ENCODE results near the gene CAPN2.

Gene CAPN2

GRCh38 chr1:223702735-223703667 lies 9.3 kb upstream of the CAPN2 start:
- DNase-seq: no peak

DNA sequence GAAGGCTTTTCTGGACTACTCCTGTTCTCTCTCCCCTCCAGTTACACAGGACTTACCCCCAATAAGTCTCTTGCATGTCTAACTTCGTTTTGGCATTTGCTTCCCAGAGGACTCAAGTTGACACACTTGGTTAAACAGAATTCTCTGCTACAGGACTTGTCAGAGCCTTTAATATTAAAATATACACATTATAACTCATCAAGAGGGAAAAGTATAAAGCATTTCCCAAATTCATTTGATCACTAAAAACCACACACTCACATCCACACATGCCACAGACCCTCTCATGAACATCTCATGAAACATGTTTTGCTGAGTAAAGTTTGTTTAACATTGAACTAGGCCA lies 8.7 kb upstream of the CAPN2 start:
- DNase-seq: no peak

- no peak for DNase-seq
These were observed 7.1 kb upstream of the CAPN2 start for GRCh38 chr1:223704921-223705878.

DNA sequence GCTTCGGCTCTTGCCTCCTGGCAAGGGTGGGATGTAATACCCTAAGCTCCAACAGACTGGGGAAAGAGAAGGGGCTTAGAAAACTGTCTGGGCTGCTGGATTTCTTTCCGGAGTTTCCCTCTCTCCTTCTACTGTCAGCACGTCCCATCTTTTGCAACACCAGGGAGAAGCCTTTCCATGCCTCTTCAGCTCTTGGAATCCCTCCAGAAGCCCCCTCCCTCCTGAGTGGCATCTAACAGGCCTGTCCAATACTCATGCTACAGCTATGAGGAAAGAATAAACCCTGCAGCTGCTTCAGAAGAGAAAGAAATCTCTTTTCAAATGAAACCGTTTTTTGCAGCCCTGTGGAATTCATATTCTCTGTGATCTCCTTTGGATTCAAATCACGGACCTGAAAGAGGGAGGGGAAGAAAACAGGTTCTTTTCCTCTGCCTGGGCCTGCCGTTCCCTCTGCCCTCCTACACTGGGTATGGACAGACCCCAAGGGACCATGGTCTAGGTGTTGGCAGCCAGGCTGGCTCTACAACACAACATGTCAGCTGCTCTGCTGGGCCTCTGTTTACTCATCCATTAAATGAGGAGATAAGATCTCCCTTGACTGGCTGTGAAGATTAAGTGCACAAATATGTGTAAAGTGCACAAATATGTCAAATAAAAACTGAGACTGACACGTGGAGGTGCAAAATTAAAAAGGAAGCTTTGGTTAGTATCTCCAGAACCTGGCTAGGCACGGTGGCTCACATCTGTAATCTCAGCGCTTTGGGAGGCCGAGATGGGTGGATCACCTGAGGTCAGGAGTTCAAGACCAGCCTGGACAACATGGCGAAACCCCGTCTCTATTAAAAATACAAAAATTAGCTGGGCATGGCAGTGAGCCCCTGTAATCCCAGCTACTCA lies 6.0 kb upstream of the CAPN2 start:
- no peak for DNase-seq

- DNase-seq: no peak
These were observed 4.9 kb upstream of the CAPN2 start for GRCh38 chr1:223707256-223708000.

DNA sequence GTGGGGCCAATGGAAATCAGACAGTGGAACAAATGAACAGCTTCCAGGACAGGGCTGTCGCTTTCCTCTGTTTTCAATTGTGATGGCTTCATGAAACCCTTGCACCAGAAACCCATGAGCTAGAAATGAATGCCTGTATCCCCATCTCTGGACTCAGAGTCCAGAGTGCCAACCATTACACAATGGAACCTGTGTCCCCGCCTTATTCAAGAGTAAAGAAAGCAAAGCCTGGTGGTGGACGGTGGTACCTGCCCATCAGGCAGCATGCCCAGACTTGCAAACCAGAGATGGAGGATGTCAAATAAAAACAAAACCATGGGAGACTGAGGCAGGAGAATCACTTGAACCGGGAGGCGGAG lies 4.4 kb upstream of the CAPN2 start:
- DNase-seq: no peak

- no peak for DNase-seq
These were observed 3.6 kb upstream of the CAPN2 start for GRCh38 chr1:223708651-223709268.

DNA sequence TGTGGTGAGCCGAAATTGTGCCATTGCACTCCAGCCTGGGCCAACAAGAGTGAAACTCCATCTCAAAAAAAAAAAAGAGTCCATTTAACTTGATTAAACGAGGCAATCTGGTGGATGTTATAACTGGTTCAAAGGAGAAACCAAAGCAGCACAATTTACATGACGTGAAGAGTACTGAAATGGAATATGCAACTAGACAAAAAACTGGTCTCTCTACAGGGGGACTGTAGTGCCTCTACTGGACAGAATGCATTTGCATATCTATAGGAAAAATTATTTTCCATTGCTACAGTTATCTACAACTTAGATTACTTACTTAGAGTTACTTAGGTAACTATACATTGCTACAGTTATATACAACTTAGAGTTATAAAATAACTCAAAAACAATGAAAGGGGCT lies 2.7 kb upstream of the CAPN2 start:
- no peak for DNase-seq

DNA sequence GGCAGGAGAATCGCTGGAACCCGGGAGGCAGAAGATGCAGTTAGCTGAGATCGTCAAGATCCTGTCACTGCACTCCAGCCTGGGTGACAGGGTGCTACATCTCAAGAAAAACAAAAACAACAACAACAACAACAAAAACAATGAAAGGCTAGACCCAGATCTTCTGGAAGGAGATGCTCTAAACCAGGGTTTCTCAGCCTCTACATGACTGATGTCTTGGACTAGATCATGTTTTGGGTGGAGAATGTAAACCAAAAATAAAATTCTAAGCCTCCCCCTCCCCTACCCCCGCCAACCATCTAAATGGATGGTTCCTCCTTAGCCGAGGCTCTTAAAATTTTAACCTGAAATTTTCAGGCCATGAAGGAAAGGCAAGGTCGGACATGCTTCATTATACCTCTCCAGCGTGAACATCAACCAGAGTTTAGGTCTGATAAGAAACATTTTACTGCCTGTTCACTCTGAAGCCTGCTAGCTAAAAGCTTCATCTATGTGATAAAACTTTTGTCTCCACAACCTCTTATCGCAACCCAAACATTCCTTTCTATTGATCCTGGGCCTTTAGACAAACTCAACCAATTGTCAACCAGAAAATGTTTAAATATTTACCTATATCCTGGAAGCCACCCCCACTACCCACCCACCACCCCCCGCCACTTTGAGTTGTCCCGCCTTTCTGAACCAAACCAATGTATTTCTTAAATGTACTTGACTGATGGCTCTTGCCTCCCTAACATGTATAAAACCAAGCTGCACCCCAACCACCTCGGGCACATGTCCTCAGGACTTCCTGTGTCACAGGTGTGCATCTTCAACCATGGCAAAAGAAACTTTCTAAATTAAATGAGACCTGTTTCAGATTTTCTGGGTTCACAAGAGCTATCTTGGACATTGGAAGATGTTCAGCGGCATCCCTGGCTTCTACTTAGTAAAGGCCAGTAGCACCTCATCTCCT lies 1.9 kb upstream of the CAPN2 start:
- DNase-seq: no peak

GRCh38 chr1:223711173-223711572 lies 1.2 kb upstream of the CAPN2 start:
- no peak for DNase-seq

GRCh38 chr1:223711747-223712193 lies 569 bp upstream of the CAPN2 start:
- no peak for DNase-seq

- DNase-seq: peak in 4 of 6 experiments; percentile 24 to 57 (median 36)
These were observed 623 bp downstream of the CAPN2 start for GRCh38 chr1:223712850-223713474.

DNA sequence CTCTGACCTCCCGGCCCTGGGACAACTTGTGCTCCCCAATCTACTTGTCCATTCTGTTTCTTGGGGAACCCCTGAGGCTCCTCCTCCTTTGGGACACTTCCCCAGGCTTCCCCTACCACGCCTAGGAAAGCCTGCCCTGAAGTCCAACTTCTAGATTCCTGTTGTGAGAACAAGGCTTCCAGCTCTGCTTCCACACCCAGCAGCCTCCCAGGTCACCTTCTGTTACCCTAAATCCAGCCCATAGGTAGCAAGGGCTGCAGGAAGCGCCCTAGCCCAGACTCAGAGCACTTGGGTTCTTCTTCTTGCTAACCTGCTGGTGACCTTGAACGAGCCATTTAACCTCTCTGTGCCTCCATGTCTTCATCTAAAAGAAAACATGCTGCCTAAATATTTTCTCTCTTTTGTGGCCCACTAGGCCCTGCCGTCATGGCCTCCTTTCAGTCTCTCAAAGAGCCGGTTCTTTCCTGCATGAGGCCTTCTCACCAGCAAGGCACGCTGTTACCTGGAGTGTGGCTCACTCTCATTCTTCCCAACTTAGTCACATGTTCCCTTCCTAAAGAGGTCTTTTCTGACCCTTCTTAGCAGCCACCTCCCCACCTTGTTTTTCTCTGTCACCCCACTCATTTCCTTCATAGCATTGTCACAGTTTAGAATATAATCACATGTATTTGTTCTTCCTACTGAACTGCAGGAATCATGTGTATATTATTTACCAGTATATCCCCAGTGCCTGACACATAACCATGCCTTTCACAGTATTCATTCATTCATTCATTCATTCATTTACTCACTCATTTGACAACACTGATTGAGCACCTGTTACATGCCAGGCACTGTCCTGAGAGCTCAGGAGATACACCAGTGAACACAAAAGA lies 1.4 kb downstream of the CAPN2 start:
- peak in 2 of 6 experiments; percentile 20 to 30 for DNase-seq

DNA sequence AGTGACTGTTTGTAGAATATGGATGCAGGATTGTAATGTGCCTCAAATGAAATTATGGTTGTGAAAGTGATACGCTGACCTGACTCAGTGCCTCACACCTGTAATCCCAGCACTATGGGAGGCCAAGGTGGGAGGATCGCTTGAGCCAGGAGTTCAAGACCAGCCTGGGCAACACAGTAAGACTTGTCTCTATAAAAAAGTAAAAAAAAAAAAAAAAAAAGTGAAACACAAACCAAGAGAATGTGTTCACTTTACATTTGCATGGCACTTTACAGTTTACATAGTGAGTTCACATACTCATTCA lies 2.0 kb downstream of the CAPN2 start:
- DNase-seq: no peak

- no peak for DNase-seq
These were observed 2.7 kb downstream of the CAPN2 start for GRCh38 chr1:223714849-223715603.

GRCh38 chr1:223715604-223716172 lies 3.3 kb downstream of the CAPN2 start:
- no peak for DNase-seq

DNA sequence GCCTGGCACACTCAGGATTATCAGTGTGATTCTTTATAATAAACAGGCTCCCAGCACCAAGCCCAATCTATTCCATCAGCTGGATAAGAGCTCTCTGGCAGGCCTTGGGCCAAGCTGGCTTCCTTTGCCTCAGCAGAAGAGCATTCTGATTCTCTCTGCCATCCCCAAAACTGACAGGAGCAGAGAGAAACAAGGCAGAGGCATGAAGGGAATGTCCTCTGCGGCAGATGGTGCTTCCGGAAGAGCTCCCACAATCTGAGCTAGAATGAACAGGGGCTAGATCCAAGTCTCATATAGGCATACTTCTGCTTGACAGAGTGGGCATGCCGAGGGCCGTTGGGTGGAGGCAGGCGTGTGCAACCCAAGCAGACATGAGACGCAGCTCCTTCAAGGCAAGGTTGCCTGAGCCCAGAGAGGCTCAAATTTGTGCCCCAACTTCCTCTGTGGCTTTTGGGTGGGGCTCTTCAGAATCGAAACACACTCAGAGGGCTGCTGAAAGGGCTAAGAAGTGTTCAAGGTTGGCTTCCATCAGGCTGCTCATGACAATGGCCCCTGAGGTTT lies 4.0 kb downstream of the CAPN2 start:
- peak in 4 of 6 experiments; percentile 7 to 43 (median 34) for DNase-seq

All from stimulated activated naive CD4-positive, alpha-beta T cell (primary cell).